RWPE2 (cell line): ENCODE results near the gene CFAP97.

Experiments used
- ATAC-seq: fragments of 200-7000 bp; cut with Tn5 transposase; 3 replicates; pipeline ENCODE4 v1.9.1; 2021; ENCODE audit warnings: low read depth
- DNase-seq: peaks from one replicate; pipeline ENCODE4 v3.0.0-alpha.2; 2020; ENCODE audit warnings: low spot score
- H3K27ac ChIP-seq: fragments of 450-650 bp; 2 replicates; pipeline ENCODE4 v1.5.1; 2017; ENCODE audit warnings: mild to moderate bottlenecking; ENCODE audit not compliant: poor library complexity, severe bottlenecking
- H3K27me3 ChIP-seq: fragments of 250-450 bp; sonication (Bioruptor Pico); 2 replicates; pipeline ENCODE4 v1.5.1; 2021; ENCODE audit warnings: mild to moderate bottlenecking, moderate library complexity; ENCODE audit not compliant: insufficient read depth, poor library complexity, severe bottlenecking
- H3K36me3 ChIP-seq: fragments of 250-450 bp; sonication (Bioruptor Pico); 2 replicates; pipeline ENCODE4 v1.5.1; 2020; ENCODE audit warnings: low read depth, mild to moderate bottlenecking, moderate library complexity
- H3K4me1 ChIP-seq: fragments of 250-450 bp; sonication (Bioruptor Pico); 2 replicates; pipeline ENCODE4 v1.5.1; 2021; ENCODE audit warnings: mild to moderate bottlenecking, moderate library complexity; ENCODE audit not compliant: insufficient read depth, poor library complexity, severe bottlenecking
- H3K4me3 ChIP-seq: fragments of 250-450 bp; sonication (Bioruptor Pico); 2 replicates; pipeline ENCODE4 v1.5.1; 2021; ENCODE audit warnings: mild to moderate bottlenecking, moderate library complexity; ENCODE audit not compliant: severe bottlenecking
- H3K9me3 ChIP-seq: fragments of 250-450 bp; sonication (Bioruptor Pico); 2 replicates; pipeline ENCODE4 v1.5.1; 2021; ENCODE audit warnings: mild to moderate bottlenecking, moderate library complexity; ENCODE audit not compliant: severe bottlenecking
- CTCF ChIP-seq: fragments of 450-650 bp; IDR thresholded peaks from one replicate; pipeline ENCODE4 v1.5.1; 2017; ENCODE audit warnings: mild to moderate bottlenecking, moderate library complexity; ENCODE audit not compliant: poor library complexity, severe bottlenecking

CFAP97 gene

GRCh38 chr4:185217408-185217975, 13.7 kb upstream of the CFAP97 start:
- no peaks in the 10 kb centered on the region for H3K36me3 ChIP-seq
- H3K4me3 ChIP-seq = no peak overlapping the region
- no peaks in the 10 kb centered on the region for H3K27me3 ChIP-seq
- DNase-seq (no peak), ATAC-seq (no peak)
- no peak for TF ChIP-seq CTCF
- no peaks in the 10 kb centered on the region for H3K9me3 ChIP-seq
- H3K4me1 ChIP-seq = peaks cover 3% of the 10 kb centered on the region
- H3K27ac ChIP-seq = no peak overlapping the region

- H3K27ac ChIP-seq = no peak overlapping the region
- no peak for ATAC-seq
- no peak for TF ChIP-seq CTCF
Measured at GRCh38 chr4:185215261-185215660, 11.5 kb upstream of the CFAP97 start.

GRCh38 chr4:185213877-185214276, 10.1 kb upstream of the CFAP97 start:
- no peaks in the 10 kb centered on the region for H3K36me3 ChIP-seq
- H3K4me3 ChIP-seq = no peak overlapping the region
- peaks cover 7% of the 10 kb centered on the region for H3K4me1 ChIP-seq
- no peaks in the 10 kb centered on the region for H3K27me3 ChIP-seq
- no peak for TF ChIP-seq CTCF
- H3K9me3 ChIP-seq = no peaks in the 10 kb centered on the region
- no peak overlapping the region for H3K27ac ChIP-seq
- ATAC-seq = no peak
- no peak for DNase-seq

More at GRCh38 chr4:185215261-185215660, 11.5 kb upstream of the CFAP97 start:
- peaks cover 5% of the 10 kb centered on the region for H3K4me1 ChIP-seq
- no peaks in the 10 kb centered on the region for H3K27me3 ChIP-seq
- H3K9me3 ChIP-seq = no peaks in the 10 kb centered on the region
- no peak overlapping the region for H3K4me3 ChIP-seq
- H3K36me3 ChIP-seq = no peaks in the 10 kb centered on the region
- DNase-seq = no peak

- Histone ChIP-seq H3K4me1 (peaks cover 10% of the 10 kb centered on the region), H3K4me3 (no peak overlapping the region), H3K27me3 (no peaks in the 10 kb centered on the region), H3K36me3 (no peaks in the 10 kb centered on the region), H3K27ac (no peak overlapping the region), H3K9me3 (no peaks in the 10 kb centered on the region)
- ATAC-seq (no peak), DNase-seq (no peak)
- no peak for TF ChIP-seq CTCF
Measured at GRCh38 chr4:185212581-185212980, 8.8 kb upstream of the CFAP97 start.

- Histone ChIP-seq H3K27ac (no peak overlapping the region), H3K27me3 (no peaks in the 10 kb centered on the region), H3K4me1 (peaks cover 10% of the 10 kb centered on the region), H3K9me3 (no peaks in the 10 kb centered on the region), H3K4me3 (no peak overlapping the region), H3K36me3 (no peaks in the 10 kb centered on the region)
- ATAC-seq (no peak), DNase-seq (no peak)
- no peak for TF ChIP-seq CTCF
Measured at GRCh38 chr4:185211641-185212040, 7.8 kb upstream of the CFAP97 start.
